ENCODE results near the gene BSN. TPM values are rescaled to one million over a fixed set of nuclear protein-coding genes. Genes with fewer than 3 reads are reported as not detected.

Gene BSN
- total RNA-seq, 1 experiment from 2014 or later, result 0.93 TPM

DNA sequence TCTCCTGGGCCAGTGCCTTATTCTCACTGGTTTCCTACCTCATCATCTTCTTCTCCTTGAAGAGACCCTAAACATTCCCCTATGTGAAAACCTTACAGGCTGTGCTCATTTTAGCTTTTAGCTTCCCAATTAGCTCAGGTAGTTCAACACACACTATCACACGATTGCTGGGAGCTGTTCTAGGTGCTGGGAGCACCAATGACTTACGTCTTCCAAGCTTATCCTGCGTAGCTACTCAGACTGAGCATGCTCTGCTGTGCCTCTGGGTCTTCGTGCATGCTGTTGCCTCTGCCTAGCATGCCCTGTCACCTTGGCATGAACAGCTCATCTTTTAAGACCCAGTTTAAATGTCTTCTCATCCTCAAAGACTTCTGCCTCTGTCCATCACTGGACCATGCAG, 64.1 kb downstream of the BSN start:
- no peaks in the 10 kb centered on the region for H3K9me3 ChIP-seq
- H3K36me3 ChIP-seq (ENCODE audit: control insufficient read depth, insufficient read depth, low read length), result no peaks in the 10 kb centered on the region
- TF ChIP-seq, protein P1, sequence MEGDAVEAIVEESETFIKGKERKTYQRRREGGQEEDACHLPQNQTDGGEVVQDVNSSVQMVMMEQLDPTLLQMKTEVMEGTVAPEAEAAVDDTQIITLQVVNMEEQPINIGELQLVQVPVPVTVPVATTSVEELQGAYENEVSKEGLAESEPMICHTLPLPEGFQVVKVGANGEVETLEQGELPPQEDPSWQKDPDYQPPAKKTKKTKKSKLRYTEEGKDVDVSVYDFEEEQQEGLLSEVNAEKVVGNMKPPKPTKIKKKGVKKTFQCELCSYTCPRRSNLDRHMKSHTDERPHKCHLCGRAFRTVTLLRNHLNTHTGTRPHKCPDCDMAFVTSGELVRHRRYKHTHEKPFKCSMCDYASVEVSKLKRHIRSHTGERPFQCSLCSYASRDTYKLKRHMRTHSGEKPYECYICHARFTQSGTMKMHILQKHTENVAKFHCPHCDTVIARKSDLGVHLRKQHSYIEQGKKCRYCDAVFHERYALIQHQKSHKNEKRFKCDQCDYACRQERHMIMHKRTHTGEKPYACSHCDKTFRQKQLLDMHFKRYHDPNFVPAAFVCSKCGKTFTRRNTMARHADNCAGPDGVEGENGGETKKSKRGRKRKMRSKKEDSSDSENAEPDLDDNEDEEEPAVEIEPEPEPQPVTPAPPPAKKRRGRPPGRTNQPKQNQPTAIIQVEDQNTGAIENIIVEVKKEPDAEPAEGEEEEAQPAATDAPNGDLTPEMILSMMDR (IDR thresholded peaks at IDR 0.05; ENCODE audit: insufficient read depth in 1 of 2, low read depth in 1 of 2, low read length in 1 of 2, severe bottlenecking in 1 of 2, unreplicated experiment in 1 of 2), result no peak
- H3K27me3 ChIP-seq (replicated peaks; ENCODE audit: control insufficient read depth, insufficient read depth, low read length), result no peaks in the 10 kb centered on the region
- Mint-ChIP-seq H3K4me3 (ENCODE audit: unreplicated experiment) (no peak overlapping the region), H3K4me1 (ENCODE audit: low read depth, unreplicated experiment) (no peaks in the 10 kb centered on the region), H3K27me3 (ENCODE audit: insufficient read depth, unreplicated experiment) (peaks cover 11% of the 10 kb centered on the region), H3K9me3 (ENCODE audit: unreplicated experiment) (no peaks in the 10 kb centered on the region), H3K27ac (ENCODE audit: unreplicated experiment) (no peak overlapping the region), H3K36me3 (ENCODE audit: insufficient read depth, unreplicated experiment) (no peaks in the 10 kb centered on the region)
- POLR2A ChIA-PET, result no interaction called here
- intact Hi-C loops (cut with micrococcal nuclease; ENCODE audit: unreplicated experiment), result no loop called here
- BruUV-seq (replicated peaks), result no TSS peak
- DNase-seq, result no peak
- H3K4me3 ChIP-seq (ENCODE audit: low read depth, low read length), result no peak overlapping the region
- H3K4me1 ChIP-seq, result no peaks in the 10 kb centered on the region
- CTCF ChIA-PET, result interaction anchor here (1.2 kb wide), 1 partner anchor 79 kb away, joined by 4 read pairs; no protein-coding TSS in a partner anchor

DNA sequence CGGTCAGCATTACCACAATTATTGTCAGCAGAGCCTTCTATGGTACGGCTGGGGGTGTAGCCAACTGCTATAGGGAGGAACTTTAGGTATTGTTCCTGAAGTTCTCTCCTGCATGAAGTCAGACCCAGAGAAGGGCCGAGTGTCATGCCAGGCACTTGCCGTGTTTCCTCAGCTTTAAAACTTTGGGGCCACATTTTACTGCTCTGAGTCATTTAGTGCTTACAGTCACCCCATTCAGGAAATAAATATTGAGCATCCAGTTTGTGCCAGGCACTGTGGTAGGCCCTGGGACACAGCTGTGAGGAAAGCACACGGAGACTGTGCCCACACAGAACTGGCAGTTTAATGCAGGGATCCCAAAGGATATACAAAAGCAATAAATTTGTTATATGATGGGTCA, 65.4 kb downstream of the BSN start:
- intact Hi-C loops (cut with micrococcal nuclease; ENCODE audit: unreplicated experiment), result no loop called here
- CTCF ChIA-PET, result no interaction called here

GRCh38 chr3:49620728-49621127, 66.5 kb downstream of the BSN start:
- intact Hi-C loops (cut with micrococcal nuclease; ENCODE audit: unreplicated experiment), result no loop called here
- ChIA-PET POLR2A (no interaction called here), CTCF (no interaction called here)
- no peaks in the 10 kb centered on the region for H3K36me3 Mint-ChIP-seq (ENCODE audit: insufficient read depth, unreplicated experiment)
- DNase-seq, result no peak
- no peaks in the 10 kb centered on the region for H3K4me1 Mint-ChIP-seq (ENCODE audit: low read depth, unreplicated experiment)
- Histone ChIP-seq H3K27me3 (replicated peaks; ENCODE audit: control insufficient read depth, insufficient read depth, low read length) (no peaks in the 10 kb centered on the region), H3K9me3 (no peaks in the 10 kb centered on the region), H3K4me1 (no peaks in the 10 kb centered on the region), H3K4me3 (ENCODE audit: low read depth, low read length) (no peak overlapping the region), H3K36me3 (ENCODE audit: control insufficient read depth, insufficient read depth, low read length) (no peaks in the 10 kb centered on the region)
- H3K27me3 Mint-ChIP-seq (ENCODE audit: insufficient read depth, unreplicated experiment), result peaks cover 11% of the 10 kb centered on the region
- no peak overlapping the region for H3K4me3 Mint-ChIP-seq (ENCODE audit: unreplicated experiment)
- H3K27ac Mint-ChIP-seq (ENCODE audit: unreplicated experiment), result no peak overlapping the region
- TF ChIP-seq, protein P1 (IDR thresholded peaks at IDR 0.05; ENCODE audit: insufficient read depth in 1 of 2, low read depth in 1 of 2, low read length in 1 of 2, severe bottlenecking in 1 of 2, unreplicated experiment in 1 of 2), result no peak
- BruUV-seq (replicated peaks), result no TSS peak
- no peaks in the 10 kb centered on the region for H3K9me3 Mint-ChIP-seq (ENCODE audit: unreplicated experiment)

More for the DNA sequence above, 65.4 kb downstream of the BSN start:
- Mint-ChIP-seq H3K27ac (ENCODE audit: unreplicated experiment) (no peak overlapping the region), H3K27me3 (ENCODE audit: insufficient read depth, unreplicated experiment) (peaks cover 11% of the 10 kb centered on the region), H3K4me1 (ENCODE audit: low read depth, unreplicated experiment) (no peaks in the 10 kb centered on the region), H3K4me3 (ENCODE audit: unreplicated experiment) (no peak overlapping the region), H3K36me3 (ENCODE audit: insufficient read depth, unreplicated experiment) (no peaks in the 10 kb centered on the region), H3K9me3 (ENCODE audit: unreplicated experiment) (no peaks in the 10 kb centered on the region)
- TF ChIP-seq, protein P1 (IDR thresholded peaks at IDR 0.05; ENCODE audit: insufficient read depth in 1 of 2, low read depth in 1 of 2, low read length in 1 of 2, severe bottlenecking in 1 of 2, unreplicated experiment in 1 of 2), result no peak
- Histone ChIP-seq H3K9me3 (no peaks in the 10 kb centered on the region), H3K27me3 (replicated peaks; ENCODE audit: control insufficient read depth, insufficient read depth, low read length) (no peaks in the 10 kb centered on the region), H3K36me3 (ENCODE audit: control insufficient read depth, insufficient read depth, low read length) (no peaks in the 10 kb centered on the region), H3K4me3 (ENCODE audit: low read depth, low read length) (no peak overlapping the region), H3K4me1 (no peaks in the 10 kb centered on the region)
- no peak for DNase-seq
- BruUV-seq (replicated peaks), result no TSS peak
- POLR2A ChIA-PET, result no interaction called here
